Measurements from ENCODE around the gene HSF4.

The HSF4 gene

GRCh38 chr16:67150047-67150832, 14.3 kb upstream of the HSF4 start:
- FAIRE-seq (no peak), DNase-seq (ENCODE audit: insufficient read length, low spot score) (no peak)
- TF ChIP-seq CTCF (IDR thresholded peaks at IDR 0.05; ENCODE audit: insufficient read depth, missing control alignments) = no peak

- FAIRE-seq (no peak), DNase-seq (ENCODE audit: insufficient read length, low spot score) (no peak)
- TF ChIP-seq CTCF (IDR thresholded peaks at IDR 0.05; ENCODE audit: insufficient read depth, missing control alignments) = no peak
Measured at GRCh38 chr16:67150833-67151396, 13.6 kb upstream of the HSF4 start, which contains the start of gene B3GNT9. Gene B3GNT9 (minus strand): TSS chr16:67150998. CDS start chr16:67150485, 513 bp downstream.

GRCh38 chr16:67151431-67152097, 13.0 kb upstream of the HSF4 start:
- FAIRE-seq = no peak
- TF ChIP-seq CTCF (IDR thresholded peaks at IDR 0.05; ENCODE audit: insufficient read depth, missing control alignments) = no peak
- no peak for DNase-seq (ENCODE audit: insufficient read length, low spot score)

- no peak for FAIRE-seq
- DNase-seq (ENCODE audit: insufficient read length, low spot score) = no peak
Measured at GRCh38 chr16:67154578-67155294, 9.8 kb upstream of the HSF4 start.

GRCh38 chr16:67155295-67156142, 9.0 kb upstream of the HSF4 start:
- TF ChIP-seq CTCF (IDR thresholded peaks at IDR 0.05; ENCODE audit: insufficient read depth, missing control alignments) = peak; percentile 72
- peak; percentile 81 for DNase-seq (ENCODE audit: insufficient read length, low spot score)
- FAIRE-seq = no peak

More at GRCh38 chr16:67154578-67155294, 9.8 kb upstream of the HSF4 start:
- no peak for TF ChIP-seq CTCF (IDR thresholded peaks at IDR 0.05; ENCODE audit: insufficient read depth, missing control alignments)

- FAIRE-seq (no peak), DNase-seq (ENCODE audit: insufficient read length, low spot score) (no peak)
- no peak for TF ChIP-seq CTCF (IDR thresholded peaks at IDR 0.05; ENCODE audit: insufficient read depth, missing control alignments)
Measured at GRCh38 chr16:67156143-67156844, 8.3 kb upstream of the HSF4 start.

Measured in D721Med (cell line).